Measurements from ENCODE around the gene NEK8.

GRCh38 chr17:28756049-28756804, 27.6 kb downstream of the NEK8 start:
- TF ChIP-seq BACH2 (CRISPR knock-in tag; IDR thresholded peaks at IDR 0.05; ENCODE audit: borderline replicate concordance) (no peak), ZC3H10 (CRISPR knock-in tag; IDR thresholded peaks at IDR 0.05) (no peak), ZFP3 (CRISPR knock-in tag; IDR thresholded peaks at IDR 0.05) (no peak), RARB (CRISPR knock-in tag; IDR thresholded peaks at IDR 0.05) (no peak), ZFP30 (CRISPR knock-in tag; IDR thresholded peaks at IDR 0.05) (no peak)
